ENCODE data around the gene WDFY4. TPM values are rescaled to one million over a fixed set of nuclear protein-coding genes. Genes with fewer than 3 reads are reported as not detected.
A peak's percentile ranks its signal among the peaks of the same experiment; 100 is the strongest.

The WDFY4 gene
- total and polyA plus RNA-seq, 2 experiments from 2014 or later = 0.14 TPM; not detected in 1

- Mint-ChIP-seq H3K27ac (no peak overlapping the region), H3K27me3 (ENCODE audit: insufficient read depth, low read depth, poor library complexity) (no peaks in the 10 kb centered on the region), H3K36me3 (ENCODE audit: low read depth) (no peaks in the 10 kb centered on the region), H3K9me3 (no peaks in the 10 kb centered on the region; the same call in 2 of the 3 replicates), H3K4me1 (peaks cover 23% of the 10 kb centered on the region), H3K4me3 (no peak overlapping the region)
- Histone ChIP-seq H3K4me3 (no peak overlapping the region), H3K9me2 (ENCODE audit: insufficient read depth) (no peaks in the 10 kb centered on the region), H3K79me2 (replicated peaks; ENCODE audit: insufficient read depth) (no peaks in the 10 kb centered on the region), H3K27me3 (ENCODE audit: insufficient read depth) (no peaks in the 10 kb centered on the region), H3F3A (replicated peaks; ENCODE audit: low read depth) (no peaks in the 10 kb centered on the region), H3K4me2 (no peak overlapping the region), H3K36me3 (ENCODE audit: insufficient read depth) (no peaks in the 10 kb centered on the region), H3K4me1 (ENCODE audit: insufficient read depth) (0 out of 2 replicates have a peak, but pooled peaks cover 6% of the 10 kb centered on the region), H3K27ac (ENCODE audit: low read depth) (no peak overlapping the region), H2AFZ (peak overlapping the region; percentile 78), H4K20me1 (replicated peaks; ENCODE audit: insufficient read depth) (no peaks in the 10 kb centered on the region)
- DNase-seq (ENCODE audit: low spot score) (peak; percentile 11), ATAC-seq (peak; percentile 64)
- TF ChIP-seq ZNF331 (CRISPR knock-in tag; IDR thresholded peaks at IDR 0.05; ENCODE audit: low read depth) (no peak), ZNF114 (CRISPR knock-in tag; IDR thresholded peaks at IDR 0.05) (no peak), JUNB (IDR thresholded peaks at IDR 0.05; ENCODE audit: unreplicated experiment) (no peak), CREB1 (CRISPR knock-in tag; IDR thresholded peaks at IDR 0.05; ENCODE audit: low read depth) (no peak), POLR2AphosphoS5 (IDR thresholded peaks at IDR 0.05; ENCODE audit: low read depth) (no peak), STAT1 (IDR thresholded peaks at IDR 0.05; ENCODE audit: unreplicated experiment) (no peak), EZH2phosphoT487 (IDR thresholded peaks at IDR 0.05; ENCODE audit: unreplicated experiment) (no peak), NANOG (IDR thresholded peaks at IDR 0.05; ENCODE audit: borderline replicate concordance) (no peak), REST (IDR thresholded peaks at IDR 0.05; ENCODE audit: unreplicated experiment) (no peak), CTCF (conservative IDR thresholded peaks at IDR 0.05; ENCODE audit: low read depth in 2 of 2) (no peak), EZH2 (IDR thresholded peaks at IDR 0.05; ENCODE audit: low read depth, unreplicated experiment) (no peak), ETS1 (IDR thresholded peaks at IDR 0.05) (no peak), ZNF462 (CRISPR knock-in tag; IDR thresholded peaks at IDR 0.05) (no peak)
Measured at GRCh38 chr10:48934672-48935501, 250.2 kb downstream of the WDFY4 start.
